HepG2 (cell line): ENCODE data around the gene CALHM5. TPM values are rescaled to one million over a fixed set of nuclear protein-coding genes. Genes with fewer than 3 reads are reported as not detected.

Source experiments
- ARNT ChIP-seq: fragments of 450-650 bp; IDR thresholded peaks from 2 replicates; pipeline ENCODE4 v1.6.1; 2017
- ATF1 ChIP-seq: IDR thresholded peaks from 2 replicates; pipeline ENCODE4 v1.6.1; 2016; ENCODE audit warnings: mild to moderate bottlenecking, control low read depth
- CSRNP2 ChIP-seq: sonication (generic); formaldehyde crosslinking; conservative IDR thresholded peaks from 2 replicates; pipeline ENCODE4 v1.8.0; 2022; ENCODE audit warnings: low read depth, missing genetic modification reagents
- FOSL2 ChIP-seq: sonication (generic); formaldehyde crosslinking; IDR thresholded peaks from 2 replicates; pipeline ENCODE4 v1.4.0; 2020; ENCODE audit warnings: missing genetic modification reagents
- FOXA1 ChIP-seq, 2 experiments: fragments of 450-650 bp in 1 of 2; sonication (generic) in 1 of 2; formaldehyde crosslinking in 1 of 2; IDR thresholded peaks; 2 replicates each; pipeline versions ENCODE4 v1.4.0 to v1.6.1; 2016 to 2020; ENCODE audit warnings: missing genetic modification reagents in 1 of 2
- GATA4 ChIP-seq: sonication (generic); IDR thresholded peaks from 2 replicates; pipeline ENCODE4 v1.6.1; 2016; ENCODE audit warnings: antibody characterized with exemption, low read depth, borderline replicate concordance
- KDM6A ChIP-seq: IDR thresholded peaks from 2 replicates; pipeline ENCODE4 v1.6.1; 2016; ENCODE audit warnings: low read depth
- KLF9 ChIP-seq: IDR thresholded peaks from 2 replicates; pipeline ENCODE4 v1.6.1; 2016; ENCODE audit warnings: low read depth
- MAF1 ChIP-seq: sonication (generic); formaldehyde crosslinking; IDR thresholded peaks from 2 replicates; pipeline ENCODE4 v1.5.0; 2020; ENCODE audit warnings: missing genetic modification reagents, borderline replicate concordance
- MTF2 ChIP-seq: sonication (generic); formaldehyde crosslinking; IDR thresholded peaks from 2 replicates; pipeline ENCODE4 v1.5.0; 2020; ENCODE audit warnings: missing genetic modification reagents, borderline replicate concordance
- POLR2A ChIP-seq, 2 experiments: IDR thresholded peaks; 2 replicates each; pipeline ENCODE4 v1.6.1; 2011; ENCODE audit warnings: low read depth in 2 of 2, low read length in 2 of 2, mild to moderate bottlenecking in 1 of 2, moderate library complexity in 1 of 2; ENCODE audit not compliant: insufficient read depth in 1 of 2
- RFX5 ChIP-seq: IDR thresholded peaks from 2 replicates; pipeline ENCODE4 v1.6.1; 2011; ENCODE audit warnings: low read depth, low read length, improper control_type of control experiment
- SMAD9 ChIP-seq: sonication (generic); formaldehyde crosslinking; IDR thresholded peaks from 2 replicates; pipeline ENCODE4 v1.5.1; 2020; ENCODE audit warnings: mild to moderate bottlenecking, missing genetic modification reagents
- SP1 ChIP-seq, 2 experiments: fragments of 450-650 bp in 1 of 2; sonication (generic) in 1 of 2; formaldehyde crosslinking in 1 of 2; IDR thresholded peaks; 2 replicates each; pipeline versions ENCODE4 v1.4.0 to v1.6.1; 2016 to 2020; ENCODE audit warnings: missing genetic modification reagents in 1 of 2
- SRSF1 ChIP-seq: fragments of 200-400 bp; formaldehyde crosslinking; optimal IDR thresholded peaks from 2 replicates; pipeline ENCODE3; 2017; ENCODE audit warnings: mild to moderate bottlenecking, low read depth, low read length, moderate library complexity
- TEAD3 ChIP-seq: optimal IDR thresholded peaks from 2 replicates; pipeline ENCODE3; 2016; ENCODE audit warnings: borderline replicate concordance
- UBTF ChIP-seq: sonication (generic); formaldehyde crosslinking; IDR thresholded peaks from 2 replicates; pipeline ENCODE4 v1.4.0; 2020; ENCODE audit warnings: mild to moderate bottlenecking, missing genetic modification reagents
- ZBTB7B ChIP-seq: sonication (generic); formaldehyde crosslinking; IDR thresholded peaks from 2 replicates; pipeline ENCODE4 v1.4.0; 2020; ENCODE audit warnings: missing genetic modification reagents
- ZNF12 ChIP-seq: sonication (generic); formaldehyde crosslinking; IDR thresholded peaks from 2 replicates; pipeline ENCODE4 v1.5.0; 2020; ENCODE audit warnings: missing genetic modification reagents
- ZNF180 ChIP-seq: sonication (generic); formaldehyde crosslinking; IDR thresholded peaks from 2 replicates; pipeline ENCODE4 v1.4.0; 2020; ENCODE audit warnings: low read depth, missing genetic modification reagents, borderline replicate concordance
- ZNF350 ChIP-seq: sonication (generic); formaldehyde crosslinking; IDR thresholded peaks from 2 replicates; pipeline ENCODE4 v1.4.0; 2020; ENCODE audit warnings: mild to moderate bottlenecking, low read depth, missing genetic modification reagents, borderline replicate concordance
- ZNF615 ChIP-seq: sonication (generic); formaldehyde crosslinking; IDR thresholded peaks from 2 replicates; pipeline ENCODE4 v1.5.0; 2020; ENCODE audit warnings: mild to moderate bottlenecking, missing genetic modification reagents, borderline replicate concordance
- ZNF709 ChIP-seq: sonication (generic); formaldehyde crosslinking; IDR thresholded peaks from 2 replicates; pipeline ENCODE4 v1.5.0; 2020; ENCODE audit warnings: mild to moderate bottlenecking, missing genetic modification reagents
- ZNF878 ChIP-seq: sonication (generic); formaldehyde crosslinking; IDR thresholded peaks from 2 replicates; pipeline ENCODE4 v1.8.1; 2023; ENCODE audit warnings: mild to moderate bottlenecking, missing genetic modification reagents, moderate library complexity
- polyA plus RNA-seq, 8 experiments: library from polyadenylated mRNA; depleted of rRNA in 3 of 8; stranded (reverse) in 7 of 8; unstranded in 1 of 8; fragments of >200 nt; fragmentation: Illumina TruSeq in 4 of 8; extraction: Trizol in 4 of 8; gene quantifications; 2 replicates each; pipeline versions ENCODE4 v1.2.1 to v1.2.3, GENCODE V29; 2011 to 2016; ENCODE audit warnings: low read depth in 4 of 8, missing spikeins in 1 of 8, mixed read lengths in 1 of 8; ENCODE audit not compliant: insufficient read depth in 1 of 8
- total RNA-seq, 5 experiments: library from RNA; depleted of rRNA; stranded (reverse); fragments of >200 nt; fragmentation: Illumina TruSeq; extraction: Trizol; gene quantifications; 2 replicates each; pipeline ENCODE4 v1.2.3, GENCODE V29; 2016; ENCODE audit warnings: low read depth in 1 of 5
- TF ChIP-seq, protein P1 (sequence below): sonication (generic); formaldehyde crosslinking; IDR thresholded peaks from 2 replicates; pipeline ENCODE4 v1.9.0; 2021; ENCODE audit warnings: missing genetic modification reagents, borderline replicate concordance

Gene CALHM5
- total and polyA plus RNA-seq, 2 of the 13 experiments (the other 11 are each of a cell fraction or from before 2014, with no cell fraction given) = not detected

DNA sequence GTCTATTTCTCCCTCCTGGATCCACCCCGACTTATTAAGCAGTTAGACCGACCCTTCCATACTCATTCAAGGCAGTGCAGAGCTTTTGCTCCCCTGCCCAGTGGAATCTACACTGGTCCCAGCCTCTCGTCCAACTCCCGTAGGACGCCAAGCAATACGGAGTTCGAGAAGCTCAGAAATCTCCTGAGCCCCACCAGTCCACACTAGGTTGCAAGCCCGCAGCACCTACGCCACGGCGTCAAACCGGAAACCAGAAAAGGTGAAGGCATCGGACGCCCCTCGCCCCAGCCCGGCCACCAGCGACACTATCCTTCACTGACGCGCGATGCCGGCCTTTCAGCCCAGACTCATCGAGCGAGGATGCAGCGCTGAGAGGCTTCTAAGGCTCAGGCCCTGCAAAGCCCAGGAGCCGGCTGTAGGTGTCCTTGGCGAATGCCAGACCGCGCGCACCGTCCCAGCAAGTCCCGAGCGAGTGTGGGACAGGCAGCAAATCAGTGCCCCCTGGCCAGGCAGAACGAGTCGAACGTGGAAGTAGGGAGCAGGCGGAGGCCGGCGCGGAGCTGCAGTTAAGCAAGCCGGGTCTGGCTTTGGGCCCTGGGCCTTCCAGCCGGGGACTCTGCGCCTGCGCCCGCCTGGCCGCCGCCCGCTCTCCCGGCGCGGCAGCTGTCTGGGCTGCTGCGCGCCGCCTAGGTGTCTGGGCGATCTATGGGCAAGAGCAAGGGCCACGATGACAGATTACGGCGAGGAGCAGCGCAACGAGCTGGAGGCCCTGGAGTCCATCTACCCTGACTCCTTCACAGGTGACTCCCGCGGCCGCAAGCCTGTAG lies 59.6 kb downstream of the CALHM5 start, which contains the start of gene RWDD1 (continued):
- TF ChIP-seq ZNF709 (CRISPR knock-in tag) (peak; percentile 95), FOXA1 (IDR thresholded peaks at IDR 0.05) (no peak), FOXA1 (CRISPR knock-in tag; IDR thresholded peaks at IDR 0.05) (peak; percentile 59; the same call in 1 of the 2 replicates), ZNF180 (CRISPR knock-in tag) (no peak; the same call in 1 of the 2 replicates), SMAD9 (CRISPR knock-in tag) (no peak), FOSL2 (peak; percentile 66; the same call in 1 of the 2 replicates), POLR2A (IDR thresholded peaks at IDR 0.05; ENCODE audit: insufficient read depth in 1 of 2, low read depth in 2 of 2, low read length in 2 of 2) (peak; percentile 91 to 94), ARNT (no peak), ZNF615 (CRISPR knock-in tag) (peak; percentile 71; the same call in 1 of the 2 replicates), SP1 (IDR thresholded peaks at IDR 0.05) (no peak), SP1 (CRISPR knock-in tag; IDR thresholded peaks at IDR 0.05) (peak; percentile 77; the same call in 1 of the 2 replicates), MTF2 (CRISPR knock-in tag) (peak; percentile 30; the same call in 1 of the 2 replicates), ZBTB7B (CRISPR knock-in tag) (no peak; the same call in 1 of the 2 replicates), CSRNP2 (CRISPR knock-in tag) (no peak), KLF9 (peak; percentile 20; the same call in 1 of the 2 replicates), ATF1 (CRISPR knock-in tag) (peak; percentile 74), GATA4 (peak; percentile 80; the same call in 1 of the 2 replicates), ZNF350 (CRISPR knock-in tag) (peak; percentile 100), SRSF1 (peak; percentile 73), ZNF12 (peak; percentile 85; the same call in 1 of the 2 replicates), RFX5 (no peak; the same call in 1 of the 2 replicates), ZNF878 (CRISPR knock-in tag) (peak; percentile 90; the same call in 1 of the 2 replicates), MAF1 (CRISPR knock-in tag) (peak; percentile 92; the same call in 1 of the 2 replicates), UBTF (CRISPR knock-in tag) (peak; percentile 100), KDM6A (CRISPR knock-in tag) (no peak), TEAD3 (CRISPR knock-in tag) (peak; percentile 79)
- TF ChIP-seq, protein P1, sequence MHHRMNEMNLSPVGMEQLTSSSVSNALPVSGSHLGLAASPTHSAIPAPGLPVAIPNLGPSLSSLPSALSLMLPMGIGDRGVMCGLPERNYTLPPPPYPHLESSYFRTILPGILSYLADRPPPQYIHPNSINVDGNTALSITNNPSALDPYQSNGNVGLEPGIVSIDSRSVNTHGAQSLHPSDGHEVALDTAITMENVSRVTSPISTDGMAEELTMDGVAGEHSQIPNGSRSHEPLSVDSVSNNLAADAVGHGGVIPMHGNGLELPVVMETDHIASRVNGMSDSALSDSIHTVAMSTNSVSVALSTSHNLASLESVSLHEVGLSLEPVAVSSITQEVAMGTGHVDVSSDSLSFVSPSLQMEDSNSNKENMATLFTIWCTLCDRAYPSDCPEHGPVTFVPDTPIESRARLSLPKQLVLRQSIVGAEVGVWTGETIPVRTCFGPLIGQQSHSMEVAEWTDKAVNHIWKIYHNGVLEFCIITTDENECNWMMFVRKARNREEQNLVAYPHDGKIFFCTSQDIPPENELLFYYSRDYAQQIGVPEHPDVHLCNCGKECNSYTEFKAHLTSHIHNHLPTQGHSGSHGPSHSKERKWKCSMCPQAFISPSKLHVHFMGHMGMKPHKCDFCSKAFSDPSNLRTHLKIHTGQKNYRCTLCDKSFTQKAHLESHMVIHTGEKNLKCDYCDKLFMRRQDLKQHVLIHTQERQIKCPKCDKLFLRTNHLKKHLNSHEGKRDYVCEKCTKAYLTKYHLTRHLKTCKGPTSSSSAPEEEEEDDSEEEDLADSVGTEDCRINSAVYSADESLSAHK = no peak
